Measurements from ENCODE around the gene C4BPA.

C4BPA gene

DNA sequence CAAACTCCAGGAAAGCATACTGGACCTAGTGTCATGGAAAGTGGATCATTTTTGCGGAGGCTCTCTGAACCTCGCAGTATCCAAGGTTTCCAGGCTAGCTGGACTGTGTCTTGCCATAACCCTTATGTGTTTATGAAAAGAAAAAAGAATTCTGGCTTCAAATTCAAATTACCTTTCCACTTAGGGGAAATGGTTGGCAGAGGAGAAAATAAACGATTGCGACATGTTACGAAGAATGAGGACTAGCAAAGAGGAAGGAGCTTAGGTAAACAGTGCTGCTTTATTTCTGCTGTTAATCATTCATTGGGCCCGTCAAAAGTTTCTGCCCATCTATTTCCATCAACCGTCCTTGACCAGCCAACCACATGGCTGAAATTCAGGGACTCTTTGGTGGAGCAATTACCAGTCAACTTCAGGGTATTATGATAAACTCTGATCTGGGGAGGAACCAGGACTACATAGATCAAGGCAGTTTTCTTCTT lies at the start of gene C4BPA:
Gene C4BPA, plus strand, starts transcription at position 342 of the 482 bp plus-strand sequence. CDS start 8,793 bp downstream, outside the sequence.
- DNase-seq (ENCODE audit: insufficient read length, low spot score) (no peak), FAIRE-seq (no peak)
- TF ChIP-seq POLR2A (IDR thresholded peaks at IDR 0.05; ENCODE audit: low read depth, low read length), result no peak

- TF ChIP-seq POLR2A (IDR thresholded peaks at IDR 0.05; ENCODE audit: low read depth, low read length), result no peak
- FAIRE-seq (no peak), DNase-seq (ENCODE audit: insufficient read length, low spot score) (no peak)
Measured at GRCh38 chr1:207054491-207054890, 49.5 kb upstream of the C4BPA start.

DNA sequence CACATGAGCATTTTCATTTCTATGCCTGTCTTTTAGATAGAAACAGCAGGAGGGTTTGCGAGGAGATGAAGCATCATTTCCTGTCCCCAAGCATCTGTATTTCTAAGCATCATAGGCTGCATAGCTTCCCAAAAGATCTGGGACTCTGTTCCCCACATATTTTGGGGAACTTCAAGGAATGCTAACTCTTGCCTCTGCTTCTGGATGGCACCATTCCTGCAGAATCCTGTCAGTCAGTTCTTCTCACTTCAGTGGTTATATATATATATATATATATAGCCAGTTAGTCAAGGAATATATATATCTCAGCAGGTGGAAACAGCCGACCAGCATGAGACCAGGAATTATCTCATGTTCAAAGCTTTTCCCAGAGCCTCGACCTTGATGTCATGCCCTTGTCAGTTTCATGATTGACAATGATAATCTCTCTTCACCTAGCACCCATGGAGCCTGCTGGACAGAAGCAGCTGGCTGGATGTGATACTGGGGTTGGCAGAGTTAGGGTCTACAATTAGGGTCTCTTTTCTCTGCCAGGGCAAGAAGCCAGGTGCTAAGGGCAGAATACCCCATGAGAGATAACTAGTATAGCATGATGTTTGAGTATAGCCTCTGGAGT lies 48.5 kb upstream of the C4BPA start:
- DNase-seq (ENCODE audit: insufficient read length, low spot score) (no peak), FAIRE-seq (no peak)
- no peak for TF ChIP-seq POLR2A (IDR thresholded peaks at IDR 0.05; ENCODE audit: low read depth, low read length)

DNA sequence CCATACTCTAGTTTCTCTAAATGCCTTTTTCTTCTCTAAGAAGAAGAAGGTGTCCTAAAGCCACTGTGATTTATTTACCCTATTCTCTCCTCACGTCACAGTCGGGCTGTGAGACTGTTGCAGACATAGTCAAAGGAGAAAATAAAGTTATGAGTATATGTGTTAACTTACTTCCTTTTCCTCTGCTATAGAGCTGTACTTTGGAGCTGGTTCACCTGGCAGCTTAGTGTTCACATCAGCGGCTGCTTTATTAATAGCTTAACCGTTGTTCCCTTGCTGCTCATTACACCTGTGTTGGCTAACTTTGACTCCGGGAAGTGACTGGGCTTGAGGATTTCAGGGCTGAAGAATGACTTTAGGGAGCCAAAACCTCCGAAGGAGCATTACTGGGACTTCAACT lies 47.4 kb upstream of the C4BPA start:
- DNase-seq (ENCODE audit: insufficient read length, low spot score), result no peak
- no peak for FAIRE-seq
- no peak for TF ChIP-seq POLR2A (IDR thresholded peaks at IDR 0.05; ENCODE audit: low read depth, low read length)

- no peak for DNase-seq (ENCODE audit: insufficient read length, low spot score)
- no peak for FAIRE-seq
- no peak for TF ChIP-seq POLR2A (IDR thresholded peaks at IDR 0.05; ENCODE audit: low read depth, low read length)
Measured at GRCh38 chr1:207058252-207058651, 45.8 kb upstream of the C4BPA start.

DNA sequence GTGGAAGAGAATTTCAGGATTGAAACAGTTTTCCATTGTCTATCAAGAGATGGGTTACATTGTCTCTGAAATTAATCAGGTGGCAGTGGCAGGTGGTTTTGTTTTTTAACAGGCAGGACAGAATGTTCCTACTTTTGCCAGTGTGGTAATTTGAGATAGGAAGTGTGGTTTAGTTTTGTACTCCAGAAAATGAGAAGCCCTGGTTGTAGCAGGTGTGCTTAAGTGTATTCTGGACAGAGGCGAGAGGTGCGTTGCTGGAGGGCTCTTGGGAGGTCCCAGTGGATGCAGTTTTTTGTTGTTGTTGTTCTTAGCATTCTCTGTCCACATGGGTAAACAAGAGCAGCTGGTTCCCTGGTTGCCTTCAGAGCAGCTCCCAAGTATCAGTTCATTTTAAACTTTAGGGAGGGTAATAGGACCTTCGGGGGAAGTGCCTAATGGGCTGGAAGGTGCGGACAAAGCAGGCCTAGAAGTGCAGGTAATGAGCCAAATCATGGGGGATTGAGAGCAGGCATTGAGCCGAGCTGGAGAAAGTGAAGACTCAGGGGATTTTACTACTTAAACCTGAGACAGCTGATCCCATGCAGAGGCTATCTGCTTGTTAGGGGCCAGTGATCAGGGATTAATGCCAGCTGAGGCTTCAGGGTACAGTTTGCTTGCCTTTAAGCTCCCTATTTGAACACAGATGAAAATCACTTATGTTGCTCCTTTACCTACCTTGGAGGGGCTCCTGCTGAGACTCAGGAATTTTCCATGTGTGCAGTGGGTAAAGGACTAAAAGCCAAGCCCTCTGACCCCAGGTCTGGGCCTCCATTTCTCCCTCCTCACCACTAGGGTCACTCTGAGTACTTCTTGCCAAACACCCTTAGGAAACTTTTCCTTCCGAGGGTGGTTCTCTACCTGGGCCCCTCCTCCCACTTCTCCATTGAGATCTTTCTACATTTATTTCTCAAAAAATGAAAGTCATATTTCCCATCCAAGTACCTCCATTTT lies 44.9 kb upstream of the C4BPA start:
- TF ChIP-seq POLR2A (IDR thresholded peaks at IDR 0.05; ENCODE audit: low read depth, low read length), result no peak
- FAIRE-seq, result no peak
- no peak for DNase-seq (ENCODE audit: insufficient read length, low spot score)

- FAIRE-seq, result no peak
- DNase-seq (ENCODE audit: insufficient read length, low spot score), result no peak
Measured at GRCh38 chr1:207059881-207060280, 44.2 kb upstream of the C4BPA start.

GRCh38 chr1:207060596-207060995 lies 43.4 kb upstream of the C4BPA start:
- DNase-seq (ENCODE audit: insufficient read length, low spot score), result no peak
- no peak for TF ChIP-seq POLR2A (IDR thresholded peaks at IDR 0.05; ENCODE audit: low read depth, low read length)
- FAIRE-seq, result no peak

More at GRCh38 chr1:207059881-207060280, 44.2 kb upstream of the C4BPA start:
- TF ChIP-seq POLR2A (IDR thresholded peaks at IDR 0.05; ENCODE audit: low read depth, low read length), result no peak

DNA sequence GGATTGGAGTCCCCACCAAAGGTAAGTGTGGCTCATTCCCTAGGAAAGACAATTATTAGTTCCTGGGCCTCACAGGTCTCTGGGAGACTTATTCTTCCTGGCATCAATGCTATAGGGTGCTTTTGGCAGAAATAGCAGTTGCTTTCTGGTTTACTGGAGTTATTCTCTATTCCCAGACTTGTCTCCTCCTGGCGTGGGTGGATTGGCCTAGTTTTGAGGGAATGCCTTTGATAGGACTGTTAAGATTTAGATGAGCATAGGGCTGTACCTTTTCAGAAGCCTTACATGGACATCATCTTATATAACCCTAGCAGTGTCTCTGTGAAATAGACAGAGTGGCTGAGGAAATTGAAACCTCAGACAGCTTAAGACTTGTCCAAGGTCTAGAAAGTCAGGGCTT lies 42.0 kb upstream of the C4BPA start:
- DNase-seq (ENCODE audit: insufficient read length, low spot score), result no peak
- no peak for FAIRE-seq
- no peak for TF ChIP-seq POLR2A (IDR thresholded peaks at IDR 0.05; ENCODE audit: low read depth, low read length)

- TF ChIP-seq POLR2A (IDR thresholded peaks at IDR 0.05; ENCODE audit: low read depth, low read length), result no peak
- no peak for FAIRE-seq
- DNase-seq (ENCODE audit: insufficient read length, low spot score), result no peak
Measured at GRCh38 chr1:207063014-207063413, 41.0 kb upstream of the C4BPA start.

DNA sequence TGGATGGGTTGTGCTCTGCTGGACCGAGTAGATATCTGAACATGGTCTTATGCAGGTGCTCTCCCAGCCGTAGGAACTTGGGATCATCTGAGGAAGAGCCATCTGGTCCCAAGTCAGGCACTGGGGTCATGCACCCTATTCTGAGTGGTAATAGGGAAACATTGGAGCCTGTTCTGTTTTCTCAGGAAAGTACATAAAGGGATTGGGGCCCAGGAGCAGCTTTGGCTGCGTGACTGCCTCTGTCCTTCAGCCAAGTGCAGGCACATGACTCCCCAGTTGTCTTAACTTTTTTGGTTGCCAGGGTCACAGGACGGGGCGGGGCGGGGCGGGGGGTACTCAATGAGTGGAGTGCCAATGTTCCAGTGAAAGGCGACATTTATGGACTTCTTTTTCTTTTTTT lies 39.5 kb upstream of the C4BPA start:
- FAIRE-seq, result no peak
- DNase-seq (ENCODE audit: insufficient read length, low spot score), result no peak
- no peak for TF ChIP-seq POLR2A (IDR thresholded peaks at IDR 0.05; ENCODE audit: low read depth, low read length)

DNA sequence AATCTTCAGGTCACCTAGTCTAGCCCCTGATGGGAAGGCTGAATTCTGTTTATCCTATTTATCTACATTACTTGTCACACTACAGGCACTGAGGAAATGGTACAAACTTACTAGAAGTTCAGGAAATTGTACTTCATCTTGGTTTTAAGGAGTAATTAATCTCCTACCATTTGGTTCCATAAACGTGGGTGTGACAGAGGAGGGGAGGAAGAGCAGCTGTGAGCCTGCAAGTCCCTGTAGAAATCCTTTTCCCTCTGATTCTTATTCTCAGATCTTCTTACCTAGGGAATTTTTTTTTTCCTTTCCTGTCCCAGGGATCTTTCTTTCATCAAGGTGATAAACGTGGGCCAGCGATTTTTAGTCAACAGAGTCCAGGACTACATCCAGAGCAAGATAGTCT lies 36.8 kb upstream of the C4BPA start:
- FAIRE-seq, result no peak
- no peak for TF ChIP-seq POLR2A (IDR thresholded peaks at IDR 0.05; ENCODE audit: low read depth, low read length)
- DNase-seq (ENCODE audit: insufficient read length, low spot score), result no peak

DNA sequence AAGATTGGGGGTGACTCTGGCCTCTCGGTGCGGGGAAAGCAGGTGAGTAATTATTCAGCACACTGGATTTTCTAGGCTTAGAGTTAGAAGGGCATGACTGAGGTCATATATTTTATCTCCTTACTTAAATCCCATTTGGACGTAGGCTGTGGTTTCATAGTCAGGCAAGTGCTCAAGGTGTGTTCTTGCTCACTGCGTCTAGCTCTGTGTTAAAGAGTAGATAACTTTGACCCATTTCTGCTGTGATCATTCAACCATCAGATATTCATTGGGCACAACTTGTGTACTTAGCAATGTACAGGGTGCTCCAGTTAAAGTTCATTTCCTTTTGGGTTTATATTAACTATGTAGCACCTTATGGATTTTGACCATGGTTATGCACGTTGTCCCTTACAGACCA lies 36.4 kb upstream of the C4BPA start:
- TF ChIP-seq POLR2A (IDR thresholded peaks at IDR 0.05; ENCODE audit: low read depth, low read length), result no peak
- DNase-seq (ENCODE audit: insufficient read length, low spot score) (no peak), FAIRE-seq (no peak)

DNA sequence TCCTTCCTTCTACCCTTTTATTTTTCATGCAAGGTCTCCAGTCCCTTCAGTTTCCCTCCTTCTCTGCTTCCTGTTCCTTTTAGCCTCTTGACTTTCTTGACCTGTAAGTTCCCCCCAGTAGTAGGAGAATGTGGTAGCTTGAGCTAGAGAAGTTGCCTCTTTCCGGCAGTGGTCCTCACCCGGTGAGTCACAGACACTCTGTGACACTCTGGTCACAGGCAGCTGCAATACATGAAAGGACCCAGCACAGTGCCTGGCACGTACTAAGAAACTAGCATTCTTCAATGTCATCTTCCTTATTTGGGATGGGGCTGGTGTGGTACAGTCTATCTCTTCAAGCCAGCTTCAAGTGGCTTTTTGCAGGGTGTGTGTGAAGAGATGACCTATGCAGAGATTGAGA lies 35.0 kb upstream of the C4BPA start:
- DNase-seq (ENCODE audit: insufficient read length, low spot score) (no peak), FAIRE-seq (no peak)
- no peak for TF ChIP-seq POLR2A (IDR thresholded peaks at IDR 0.05; ENCODE audit: low read depth, low read length)

Data from H54 (cell line).